Subcutaneous adipose tissue (tissue), 4 donors: ENCODE measurements around the gene PAK5. TPM values are rescaled to one million over a fixed set of nuclear protein-coding genes. Genes with fewer than 3 reads are reported as not detected.

Source experiments
- CTCF ChIP-seq: fragments of 450-650 bp; IDR thresholded peaks from one replicate; pipeline ENCODE4 v1.5.1; 2016; ENCODE audit warnings: low read depth, mild to moderate bottlenecking, control low read depth, antibody characterized with exemption, moderate library complexity
- total RNA-seq, 4 donors: library from RNA; depleted of rRNA; stranded (reverse); fragments of >200 nt; gene quantifications; one replicate each; pipeline ENCODE4 v1.1.0, GENCODE V29; 2016

The PAK5 gene
- total RNA-seq, 4 donors from 2014 or later, result not detected

GRCh38 chr20:9576695-9577094, 262.2 kb downstream of the PAK5 start:
- TF ChIP-seq CTCF, result no peak

- no peak for TF ChIP-seq CTCF
These were observed 263.0 kb downstream of the PAK5 start for GRCh38 chr20:9575836-9576235.

- TF ChIP-seq CTCF, result no peak
These were observed 264.1 kb downstream of the PAK5 start for GRCh38 chr20:9574776-9575175.

GRCh38 chr20:9574181-9574580, 264.7 kb downstream of the PAK5 start:
- no peak for TF ChIP-seq CTCF

GRCh38 chr20:9573335-9574151, 265.3 kb downstream of the PAK5 start:
- no peak for TF ChIP-seq CTCF

GRCh38 chr20:9572670-9573069, 266.2 kb downstream of the PAK5 start:
- no peak for TF ChIP-seq CTCF

GRCh38 chr20:9571783-9572182, 267.1 kb downstream of the PAK5 start:
- TF ChIP-seq CTCF, result no peak
